Right lobe of liver (tissue), 6 donors: ENCODE data around the gene LMO4. TPM values are rescaled to one million over a fixed set of nuclear protein-coding genes. Genes with fewer than 3 reads are reported as not detected.
A peak's percentile ranks its signal among the peaks of the same experiment; 100 is the strongest.

ENCODE experiments used
- ATAC-seq, 4 donors: fragments of 200-7000 bp; cut with Tn5 transposase; one replicate each; pipeline ENCODE4 v1.9.1; 2020; ENCODE audit warnings: mild to moderate bottlenecking in 4 of 4, moderate library complexity in 4 of 4
- DNase-seq, 3 donors: peaks; one replicate each; pipeline ENCODE4 v3.0.0-alpha.2; 2020
- H3K27ac ChIP-seq, 3 donors: fragments of 200-600 bp; one replicate each; pipeline ENCODE4 v1.8.0; 2022
- H3K27me3 ChIP-seq, 2 donors: fragments of 200-600 bp; one replicate each; pipeline ENCODE4 v1.8.0; 2022
- H3K36me3 ChIP-seq, 4 donors: fragments of 200-600 bp; sonication (generic) in 1 of 4; one replicate each; pipeline versions ENCODE4 v1.5.1 to v1.8.0; 2017 to 2022; ENCODE audit warnings: control low read depth in 1 of 4
- H3K4me1 ChIP-seq, 4 donors: fragments of 200-600 bp; sonication (generic) in 1 of 4; one replicate each; pipeline versions ENCODE4 v1.5.1 to v1.8.0; 2017 to 2022; ENCODE audit warnings: control low read depth in 1 of 4
- H3K4me3 ChIP-seq, 3 donors: fragments of 200-600 bp; one replicate each; pipeline ENCODE4 v1.8.0; 2022
- H3K9me3 ChIP-seq, 4 donors: fragments of 200-600 bp; sonication (generic) in 1 of 4; one replicate each; pipeline versions ENCODE4 v1.5.1 to v1.8.0; 2017 to 2022; ENCODE audit warnings: control low read depth in 1 of 4
- POLR2A ChIP-seq: fragments of 450-650 bp; IDR thresholded peaks from one replicate; pipeline ENCODE4 v1.6.1; 2017; ENCODE audit warnings: antibody characterized with exemption, mild to moderate bottlenecking
- WGBS: methylation state at CpG from one replicate; pipeline ENCODE4 v1.1.6; 2018; ENCODE audit warnings: low coverage, low lambda C conversion rate; ENCODE audit not compliant: insufficient coverage; ENCODE audit errors: missing lambda C conversion rate; 5-methylcytosine and 5-hydroxymethylcytosine counted together
- intact Hi-C, 2 donors: fragments of 100-400 bp; cut with DNase I; formaldehyde crosslinking; loops; one replicate each; pipeline versions ENCODE4 v1.11.2 to v1.14.1; 2022
- total RNA-seq, 6 experiments: library from RNA; depleted of rRNA in 2 of 6; stranded (reverse); fragments of >200 nt in 2 of 6; fragmentation: NEBNext Ultra II Directional in 3 of 6; extraction: Animal tissue kit (Norgen Biotek cat#: 25700) in 3 of 6; gene quantifications; one replicate each; pipeline versions ENCODE4 v1.1.0 to v1.2.4, GENCODE V29; 2016 to 2023
- TF ChIP-seq, protein P1 (sequence below), 4 donors: fragments of 200-600 bp in 3 of 4; fragments of 450-650 bp in 1 of 4; IDR thresholded peaks; one replicate each; pipeline versions ENCODE4 v1.5.1 to v1.8.0; 2016 to 2022; ENCODE audit warnings: antibody characterized with exemption in 4 of 4, mild to moderate bottlenecking in 2 of 4
- donor health status: DM: no; HTN: yes; CAD: no.
- donor health status: DM: no; HTN: no; CAD: no.
- donor health status: DM: no; HTN: no; CAD: no.
- donor health status: DM: no; HTN: yes; CAD: no.
- donor health status: DM: no; HTN: yes; CAD: no.

Gene LMO4
- total RNA-seq, 6 experiments from 2014 or later: 12.9 to 18.1 (median 15.4) TPM

DNA sequence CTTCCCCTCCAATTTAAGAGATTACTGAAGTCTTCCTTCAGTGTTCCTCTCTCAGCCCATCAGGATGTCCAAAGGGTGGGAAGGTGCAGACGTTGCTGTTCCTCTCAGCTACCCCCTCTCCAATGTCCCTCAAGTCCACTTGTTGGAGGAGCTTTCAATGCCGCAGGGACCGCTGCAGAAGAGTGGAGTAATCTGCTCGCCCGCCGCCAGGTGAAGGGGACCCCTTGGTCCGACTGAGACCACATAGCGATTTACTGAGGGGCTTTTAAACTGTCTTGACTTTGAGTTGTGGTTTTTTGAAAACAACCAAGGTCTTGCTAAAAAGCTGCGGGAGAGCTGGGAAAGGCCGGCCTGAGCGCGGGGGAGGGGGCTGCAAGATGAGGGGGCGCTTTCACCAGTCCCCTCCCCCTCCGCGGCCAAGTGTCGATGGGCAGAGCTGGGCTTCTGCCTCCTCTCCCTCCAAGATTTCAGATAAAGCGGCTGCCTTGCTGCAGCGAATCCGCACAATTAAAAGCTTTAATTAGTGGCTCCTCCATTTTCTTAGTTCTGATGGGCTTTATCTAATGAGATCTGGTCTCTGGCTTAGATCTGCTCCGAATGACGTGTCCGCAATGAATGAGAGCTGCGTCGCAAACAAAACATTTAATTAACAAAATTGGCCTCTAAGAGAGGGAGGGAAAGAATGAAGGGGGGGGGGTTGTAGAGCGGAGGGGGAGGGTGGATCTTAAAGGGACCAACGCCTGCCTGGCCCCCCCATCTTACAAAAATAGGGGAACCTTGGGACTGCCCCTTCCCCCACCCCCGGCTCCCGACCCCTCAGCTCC is 5.9 kb downstream of the LMO4 start:
- 28% methylated on average over 14 of the region's 28 CpGs for WGBS

DNA sequence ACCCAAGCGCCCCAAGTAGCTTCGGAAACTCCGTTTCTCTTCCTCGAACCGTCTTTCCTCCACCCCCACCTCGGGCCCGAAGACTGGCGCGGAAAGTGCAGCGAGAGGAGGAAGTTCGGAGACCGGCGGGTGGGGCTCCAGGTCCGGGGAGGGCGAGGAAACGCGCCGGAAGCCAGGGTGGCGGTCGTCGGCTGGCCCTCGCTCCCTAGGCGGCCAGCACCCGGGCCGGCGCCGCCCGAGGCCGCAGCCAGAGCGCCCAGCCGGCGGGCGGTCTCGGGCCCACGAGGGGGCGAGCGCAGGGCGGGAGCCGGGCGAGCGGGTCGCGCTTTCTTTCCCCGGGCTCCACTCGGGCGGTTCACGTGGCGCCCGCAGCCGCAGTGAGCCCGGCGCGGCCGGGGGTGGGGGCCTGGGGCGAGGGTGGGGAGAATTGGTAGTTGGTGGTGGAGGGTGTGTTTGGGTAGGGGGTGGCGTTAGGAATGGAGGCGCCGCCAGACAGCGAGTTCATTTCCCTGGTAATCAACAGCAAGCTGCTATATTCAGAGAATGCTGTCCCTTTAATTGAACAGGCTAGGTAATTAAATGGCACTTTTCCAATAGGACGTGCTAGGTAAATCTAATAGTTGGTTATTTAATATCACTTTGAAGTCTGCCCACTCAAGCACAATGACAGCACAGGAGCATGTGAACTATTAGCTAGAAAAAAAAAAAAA is 6.7 kb downstream of the LMO4 start:
- ATAC-seq (peak; percentile 53 to 67 (median 65)), DNase-seq (peak; percentile 81 to 87 (median 84))
- Histone ChIP-seq H3K27me3 (no peaks in the 10 kb centered on the region), H3K27ac (peak overlapping the region; percentile 72 to 76 (median 75)), H3K36me3 (peaks cover 0 to 15% (median 9%) of the 10 kb centered on the region in 4 donors), H3K4me1 (peaks cover 0 to 40% (median 12%) of the 10 kb centered on the region in 4 donors), H3K4me3 (peak overlapping the region; percentile 54 to 74 (median 61)), H3K9me3 (no peaks in the 10 kb centered on the region)
- TF ChIP-seq, protein P1, sequence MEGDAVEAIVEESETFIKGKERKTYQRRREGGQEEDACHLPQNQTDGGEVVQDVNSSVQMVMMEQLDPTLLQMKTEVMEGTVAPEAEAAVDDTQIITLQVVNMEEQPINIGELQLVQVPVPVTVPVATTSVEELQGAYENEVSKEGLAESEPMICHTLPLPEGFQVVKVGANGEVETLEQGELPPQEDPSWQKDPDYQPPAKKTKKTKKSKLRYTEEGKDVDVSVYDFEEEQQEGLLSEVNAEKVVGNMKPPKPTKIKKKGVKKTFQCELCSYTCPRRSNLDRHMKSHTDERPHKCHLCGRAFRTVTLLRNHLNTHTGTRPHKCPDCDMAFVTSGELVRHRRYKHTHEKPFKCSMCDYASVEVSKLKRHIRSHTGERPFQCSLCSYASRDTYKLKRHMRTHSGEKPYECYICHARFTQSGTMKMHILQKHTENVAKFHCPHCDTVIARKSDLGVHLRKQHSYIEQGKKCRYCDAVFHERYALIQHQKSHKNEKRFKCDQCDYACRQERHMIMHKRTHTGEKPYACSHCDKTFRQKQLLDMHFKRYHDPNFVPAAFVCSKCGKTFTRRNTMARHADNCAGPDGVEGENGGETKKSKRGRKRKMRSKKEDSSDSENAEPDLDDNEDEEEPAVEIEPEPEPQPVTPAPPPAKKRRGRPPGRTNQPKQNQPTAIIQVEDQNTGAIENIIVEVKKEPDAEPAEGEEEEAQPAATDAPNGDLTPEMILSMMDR (IDR thresholded peaks at IDR 0.05): peak; percentile 12 to 38 (median 28)
- TF ChIP-seq POLR2A: peak; percentile 66
- intact Hi-C loops: no loop called here
- 0% methylated on average over 7 of the region's 60 CpGs for WGBS

More for the DNA sequence above, 5.9 kb downstream of the LMO4 start:
- intact Hi-C loops: no loop called here
- peak in 2 of 4 donors; percentile 1 for ATAC-seq
- Histone ChIP-seq H3K4me1 (peaks cover 0 to 46% (median 14%) of the 10 kb centered on the region in 4 donors), H3K36me3 (peaks cover 0 to 8% (median 2%) of the 10 kb centered on the region in 4 donors), H3K27ac (peak overlapping the region; percentile 72 to 76 (median 75)), H3K27me3 (no peaks in the 10 kb centered on the region), H3K4me3 (peak overlapping the region; percentile 54 to 74 (median 61)), H3K9me3 (no peaks in the 10 kb centered on the region)
- DNase-seq: peak in 1 of 3 donors; percentile 30
- TF ChIP-seq, protein P1 (IDR thresholded peaks at IDR 0.05): no peak
- no peak for TF ChIP-seq POLR2A

DNA sequence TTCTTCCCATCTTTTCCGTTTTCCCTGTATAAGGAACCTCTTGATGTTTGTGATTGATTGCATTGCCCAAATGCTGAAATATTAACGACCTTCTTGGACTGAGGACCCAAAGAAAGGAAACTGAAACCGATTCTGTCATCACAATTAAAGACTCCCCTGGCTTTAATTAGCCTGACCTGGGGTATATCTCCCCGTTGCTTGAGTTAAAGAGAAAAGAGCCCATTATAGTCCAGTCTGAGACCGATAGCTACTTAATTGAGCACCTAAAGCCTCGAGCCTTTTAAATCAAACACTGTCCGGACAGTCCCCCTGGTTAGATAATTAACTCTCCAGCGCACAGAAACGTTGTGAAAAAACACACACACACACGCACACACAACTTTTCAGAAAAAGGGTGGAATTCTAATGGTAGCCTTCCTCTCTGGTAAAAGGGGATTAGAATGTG is 8.0 kb downstream of the LMO4 start:
- peaks cover 0 to 29% (median 16%) of the 10 kb centered on the region in 4 donors for H3K36me3 ChIP-seq
- H3K4me3 ChIP-seq: peak overlapping the region; percentile 54 to 74 (median 61)
- ATAC-seq: peak; percentile 10 to 40 (median 20)
- peaks cover 0 to 36% (median 10%) of the 10 kb centered on the region in 4 donors for H3K4me1 ChIP-seq
- no peaks in the 10 kb centered on the region for H3K9me3 ChIP-seq
- H3K27me3 ChIP-seq: no peaks in the 10 kb centered on the region
- DNase-seq: no peak
- WGBS: 14% methylated on average over 10 of the region's 10 CpGs
- H3K27ac ChIP-seq: peak overlapping the region; percentile 10 to 35 (median 29)
- TF ChIP-seq, protein P1 (IDR thresholded peaks at IDR 0.05): no peak
- no peak for TF ChIP-seq POLR2A
- intact Hi-C loops: no loop called here

DNA sequence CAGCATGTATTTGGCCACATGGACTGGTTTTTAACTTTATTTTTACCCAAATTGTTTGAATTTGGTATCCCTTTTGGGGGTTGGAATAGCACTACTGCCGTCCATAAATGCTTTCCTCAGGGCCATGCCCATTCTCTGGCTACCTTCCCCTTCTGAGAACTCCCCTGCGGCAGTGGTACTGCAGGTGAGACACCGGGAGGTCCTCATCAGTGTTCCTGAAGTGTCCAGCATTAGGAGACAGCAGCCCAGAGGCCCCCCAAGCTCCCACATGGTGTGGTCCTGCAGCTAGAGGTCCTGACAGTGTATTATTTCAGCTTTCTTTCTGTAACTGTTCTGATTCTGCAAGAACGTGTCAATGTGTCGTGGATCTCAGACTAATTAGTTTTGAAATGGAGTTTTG is 8.9 kb downstream of the LMO4 start:
- DNase-seq (no peak), ATAC-seq (no peak)
- no peaks in the 10 kb centered on the region for H3K9me3 ChIP-seq
- intact Hi-C loops: no loop called here
- peaks cover 0 to 38% (median 20%) of the 10 kb centered on the region in 4 donors for H3K36me3 ChIP-seq
- peaks cover 0 to 30% (median 7%) of the 10 kb centered on the region in 4 donors for H3K4me1 ChIP-seq
- no peaks in the 10 kb centered on the region for H3K27me3 ChIP-seq
- no peak overlapping the region for H3K4me3 ChIP-seq
- no peak for TF ChIP-seq POLR2A
- TF ChIP-seq, protein P1 (IDR thresholded peaks at IDR 0.05): no peak
- WGBS: 92% methylated on average over 5 of the region's 5 CpGs
- no peak overlapping the region for H3K27ac ChIP-seq
